DND-41 (cell line): Measurements from ENCODE around the gene CD1E.

Experiments used
- ATAC-seq: fragments of 200-7000 bp; cut with Tn5 transposase; 3 replicates; pipeline ENCODE4 v1.9.1; 2021; ENCODE audit warnings: low read depth; ENCODE audit not compliant: insufficient read depth
- DNase-seq: peaks from one replicate; pipeline ENCODE4 v3.0.0-alpha.2; 2020
- H2AFZ ChIP-seq: 2 replicates; pipeline ENCODE4 v1.6.0; 2012; ENCODE audit warnings: low read depth, low read length
- H3K27ac ChIP-seq: 2 replicates; pipeline ENCODE4 v1.5.1; 2012; ENCODE audit warnings: low read length, inconsistent platforms
- H3K27me3 ChIP-seq: fragments of 200-600 bp; sonication (generic); 2 replicates; pipeline ENCODE4 v1.6.0; 2012; ENCODE audit warnings: low read length, mild to moderate bottlenecking, inconsistent platforms; ENCODE audit not compliant: insufficient read depth, poor library complexity
- H3K36me3 ChIP-seq: 2 replicates; pipeline ENCODE4 v1.5.1; 2012; ENCODE audit warnings: low read length, inconsistent platforms; ENCODE audit not compliant: insufficient read depth
- H3K4me1 ChIP-seq: 2 replicates; pipeline ENCODE4 v1.5.1; 2012; ENCODE audit warnings: mild to moderate bottlenecking, low read length; ENCODE audit not compliant: insufficient read depth
- H3K4me2 ChIP-seq: 2 replicates; pipeline ENCODE4 v1.6.0; 2012; ENCODE audit warnings: mild to moderate bottlenecking, moderate library complexity, low read length, inconsistent platforms; ENCODE audit not compliant: insufficient read depth
- H3K4me3 ChIP-seq, 2 experiments: fragments of 200-600 bp in 1 of 2; shearing (Covaris generic) in 1 of 2; 2 replicates each; pipeline ENCODE4 v1.5.1; 2012 to 2016; ENCODE audit warnings: inconsistent platforms in 2 of 2, low read length in 2 of 2, mild to moderate bottlenecking in 2 of 2, low read depth in 1 of 2, moderate library complexity in 1 of 2
- H3K79me2 ChIP-seq: 2 replicates; pipeline ENCODE4 v1.6.0; 2012; ENCODE audit warnings: low read length, inconsistent platforms; ENCODE audit not compliant: insufficient read depth
- H3K9ac ChIP-seq: 2 replicates; pipeline ENCODE4 v1.6.0; 2012; ENCODE audit warnings: low read depth, mild to moderate bottlenecking, inconsistent platforms, low read length, moderate library complexity
- H3K9me3 ChIP-seq: 2 replicates; pipeline ENCODE4 v1.5.1; 2012; ENCODE audit warnings: low read length, moderate library complexity, mild to moderate bottlenecking, inconsistent platforms; ENCODE audit not compliant: insufficient read depth, severe bottlenecking
- H4K20me1 ChIP-seq: 2 replicates; pipeline ENCODE4 v1.6.0; 2012; ENCODE audit warnings: low read length; ENCODE audit not compliant: insufficient read depth
- EZH2 ChIP-seq: IDR thresholded peaks from 3 replicates; pipeline ENCODE4 v1.6.1; 2012; ENCODE audit warnings: borderline replicate concordance, low read depth, mild to moderate bottlenecking, moderate library complexity, low read length, inconsistent platforms; ENCODE audit not compliant: severe bottlenecking
- TF ChIP-seq, protein P1 (sequence below): IDR thresholded peaks from 2 replicates; pipeline ENCODE4 v1.5.1; 2012; ENCODE audit warnings: borderline replicate concordance, low read length, moderate library complexity, mild to moderate bottlenecking; ENCODE audit not compliant: poor library complexity, severe bottlenecking; ENCODE audit errors: extremely low read depth

Gene CD1E

DNA sequence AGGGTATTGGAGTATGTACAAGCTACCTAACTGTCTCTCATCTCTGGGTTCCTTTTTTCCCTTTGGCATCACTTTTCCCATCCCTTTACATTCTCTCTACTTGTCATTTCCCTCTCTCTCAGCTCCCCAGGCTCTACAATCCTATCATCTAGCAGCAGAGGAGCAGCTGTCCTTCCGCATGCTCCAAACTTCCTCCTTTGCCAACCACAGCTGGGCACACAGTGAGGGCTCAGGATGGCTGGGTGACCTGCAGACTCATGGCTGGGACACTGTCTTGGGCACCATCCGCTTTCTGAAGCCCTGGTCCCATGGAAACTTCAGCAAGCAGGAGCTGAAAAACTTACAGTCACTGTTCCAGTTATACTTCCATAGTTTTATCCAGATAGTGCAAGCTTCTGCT is 561 bp downstream of the CD1E start:
- H3K4me1 ChIP-seq: peaks cover 59% of the 10 kb centered on the region
- TF ChIP-seq, protein P1, sequence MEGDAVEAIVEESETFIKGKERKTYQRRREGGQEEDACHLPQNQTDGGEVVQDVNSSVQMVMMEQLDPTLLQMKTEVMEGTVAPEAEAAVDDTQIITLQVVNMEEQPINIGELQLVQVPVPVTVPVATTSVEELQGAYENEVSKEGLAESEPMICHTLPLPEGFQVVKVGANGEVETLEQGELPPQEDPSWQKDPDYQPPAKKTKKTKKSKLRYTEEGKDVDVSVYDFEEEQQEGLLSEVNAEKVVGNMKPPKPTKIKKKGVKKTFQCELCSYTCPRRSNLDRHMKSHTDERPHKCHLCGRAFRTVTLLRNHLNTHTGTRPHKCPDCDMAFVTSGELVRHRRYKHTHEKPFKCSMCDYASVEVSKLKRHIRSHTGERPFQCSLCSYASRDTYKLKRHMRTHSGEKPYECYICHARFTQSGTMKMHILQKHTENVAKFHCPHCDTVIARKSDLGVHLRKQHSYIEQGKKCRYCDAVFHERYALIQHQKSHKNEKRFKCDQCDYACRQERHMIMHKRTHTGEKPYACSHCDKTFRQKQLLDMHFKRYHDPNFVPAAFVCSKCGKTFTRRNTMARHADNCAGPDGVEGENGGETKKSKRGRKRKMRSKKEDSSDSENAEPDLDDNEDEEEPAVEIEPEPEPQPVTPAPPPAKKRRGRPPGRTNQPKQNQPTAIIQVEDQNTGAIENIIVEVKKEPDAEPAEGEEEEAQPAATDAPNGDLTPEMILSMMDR: no peak
- TF ChIP-seq EZH2: no peak
- peaks cover 58% of the 10 kb centered on the region for H3K79me2 ChIP-seq
- peak overlapping the region; percentile 72 for H3K4me2 ChIP-seq
- H3K9me3 ChIP-seq: no peaks in the 10 kb centered on the region
- H4K20me1 ChIP-seq: no peaks in the 10 kb centered on the region
- peaks cover 10% of the 10 kb centered on the region; the same call in 1 of the 2 replicates for H3K36me3 ChIP-seq
- peak overlapping the region; percentile 93 for H3K27ac ChIP-seq
- peak overlapping the region; percentile 4 to 57; a peak in 3 of 4 replicates for H3K4me3 ChIP-seq
- peak overlapping the region; percentile 64 for H3K9ac ChIP-seq
- no peaks in the 10 kb centered on the region for H3K27me3 ChIP-seq
- DNase-seq: no peak
- ATAC-seq: peak; percentile 31
- H2AFZ ChIP-seq: peak overlapping the region; percentile 62

DNA sequence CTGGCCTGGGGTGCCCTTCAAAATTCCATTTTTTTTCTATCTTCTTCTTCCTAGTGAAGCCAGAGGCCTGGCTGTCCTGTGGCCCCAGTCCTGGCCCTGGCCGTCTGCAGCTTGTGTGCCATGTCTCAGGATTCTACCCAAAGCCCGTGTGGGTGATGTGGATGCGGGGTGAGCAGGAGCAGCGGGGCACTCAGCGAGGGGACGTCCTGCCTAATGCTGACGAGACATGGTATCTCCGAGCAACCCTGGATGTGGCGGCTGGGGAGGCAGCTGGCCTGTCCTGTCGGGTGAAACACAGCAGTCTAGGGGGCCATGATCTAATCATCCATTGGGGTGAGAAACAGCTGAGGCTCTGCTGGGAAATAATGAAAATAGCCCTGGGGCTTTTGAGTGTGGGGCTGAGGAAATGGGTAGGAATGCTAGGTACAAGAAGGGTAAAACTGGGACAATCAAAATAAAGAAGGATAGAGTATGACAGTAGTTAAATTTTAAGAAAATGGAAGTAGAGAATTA is 2.1 kb downstream of the CD1E start:
- peaks cover 58% of the 10 kb centered on the region for H3K79me2 ChIP-seq
- peak; percentile 11; the same call in 1 of the 3 replicates for ATAC-seq
- H3K9me3 ChIP-seq: no peaks in the 10 kb centered on the region
- H3K4me1 ChIP-seq: peaks cover 58% of the 10 kb centered on the region
- peaks cover 10% of the 10 kb centered on the region; the same call in 1 of the 2 replicates for H3K36me3 ChIP-seq
- peak overlapping the region; percentile 93 for H3K27ac ChIP-seq
- H3K27me3 ChIP-seq: no peaks in the 10 kb centered on the region
- H4K20me1 ChIP-seq: no peaks in the 10 kb centered on the region
- H3K9ac ChIP-seq: peak overlapping the region; percentile 64
- no peak overlapping the region for H2AFZ ChIP-seq
- TF ChIP-seq, protein P1: no peak
- no peak for TF ChIP-seq EZH2
- peak overlapping the region; percentile 72 for H3K4me2 ChIP-seq
- peak overlapping the region in 1 of 2 experiments; percentile 57; a peak in 3 of 4 replicates for H3K4me3 ChIP-seq
- no peak for DNase-seq

DNA sequence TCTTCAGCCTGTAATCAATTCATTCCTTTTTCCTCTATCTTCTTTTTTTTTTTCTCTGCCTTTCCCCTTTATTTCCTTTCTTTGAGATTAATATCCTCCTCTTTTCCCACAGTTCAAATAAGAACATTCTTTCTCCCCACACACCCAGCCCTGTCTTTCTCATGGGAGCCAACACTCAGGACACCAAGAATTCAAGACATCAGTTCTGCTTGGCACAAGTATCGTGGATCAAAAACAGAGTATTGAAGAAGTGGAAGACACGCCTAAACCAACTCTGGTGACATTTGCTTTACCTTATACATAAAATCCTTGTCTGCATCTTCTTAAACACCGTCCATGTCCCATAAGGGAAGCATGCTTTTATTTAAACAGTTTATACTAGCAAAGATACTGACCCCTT is 2.9 kb downstream of the CD1E start:
- H3K27ac ChIP-seq: peak overlapping the region; percentile 93
- no peak overlapping the region for H2AFZ ChIP-seq
- peak overlapping the region in 1 of 2 experiments; percentile 57; a peak in 2 of 4 replicates for H3K4me3 ChIP-seq
- ATAC-seq (no peak), DNase-seq (no peak)
- H3K4me1 ChIP-seq: peaks cover 58% of the 10 kb centered on the region
- peaks cover 56% of the 10 kb centered on the region for H3K79me2 ChIP-seq
- H3K4me2 ChIP-seq: peak overlapping the region; percentile 72; the same call in 1 of the 2 replicates
- no peaks in the 10 kb centered on the region for H3K27me3 ChIP-seq
- H3K9ac ChIP-seq: peak overlapping the region; percentile 64
- no peak for TF ChIP-seq EZH2
- TF ChIP-seq, protein P1: no peak
- H3K9me3 ChIP-seq: no peaks in the 10 kb centered on the region
- H3K36me3 ChIP-seq: peaks cover 10% of the 10 kb centered on the region; the same call in 1 of the 2 replicates
- no peaks in the 10 kb centered on the region for H4K20me1 ChIP-seq
